ENCODE measurements around the gene LRRK1. TPM values are rescaled to one million over a fixed set of nuclear protein-coding genes. Genes with fewer than 3 reads are reported as not detected.

The LRRK1 gene
- polyA plus RNA-seq, 1 donor, result 3.0 TPM

GRCh38 chr15:101023501-101024072 is 104.4 kb downstream of the LRRK1 start:
- no peak for DNase-seq

DNA sequence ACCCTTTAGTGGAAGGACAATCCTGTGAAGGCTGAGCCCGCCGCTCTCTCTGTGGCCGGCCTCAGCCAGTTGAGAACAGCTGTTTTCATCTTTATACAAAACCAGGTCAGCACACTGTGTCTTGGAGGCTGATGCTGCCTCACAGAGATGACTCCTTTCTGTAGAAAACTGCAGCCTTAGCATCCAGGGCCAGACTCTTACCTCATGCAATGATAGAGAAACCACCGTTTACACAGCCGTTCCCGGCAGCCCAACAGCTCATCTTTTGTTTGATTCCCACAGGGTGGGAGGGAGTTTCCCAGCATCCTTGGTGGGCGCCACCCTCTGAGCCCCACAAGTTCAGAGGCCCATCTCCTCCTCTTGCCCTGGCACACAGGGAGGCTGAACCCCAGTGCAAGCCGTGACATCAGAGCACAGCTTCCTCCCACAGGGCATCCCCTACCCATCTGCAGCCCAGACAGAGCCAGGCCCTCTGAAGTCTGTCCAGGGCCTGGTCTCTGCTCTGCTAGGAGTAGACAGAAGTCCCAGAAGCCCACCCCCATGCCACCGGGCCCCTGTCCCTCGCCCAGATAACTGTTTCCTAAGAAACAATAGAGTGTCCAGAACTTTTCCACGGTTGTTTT is 105.0 kb downstream of the LRRK1 start:
- DNase-seq, result no peak

DNA sequence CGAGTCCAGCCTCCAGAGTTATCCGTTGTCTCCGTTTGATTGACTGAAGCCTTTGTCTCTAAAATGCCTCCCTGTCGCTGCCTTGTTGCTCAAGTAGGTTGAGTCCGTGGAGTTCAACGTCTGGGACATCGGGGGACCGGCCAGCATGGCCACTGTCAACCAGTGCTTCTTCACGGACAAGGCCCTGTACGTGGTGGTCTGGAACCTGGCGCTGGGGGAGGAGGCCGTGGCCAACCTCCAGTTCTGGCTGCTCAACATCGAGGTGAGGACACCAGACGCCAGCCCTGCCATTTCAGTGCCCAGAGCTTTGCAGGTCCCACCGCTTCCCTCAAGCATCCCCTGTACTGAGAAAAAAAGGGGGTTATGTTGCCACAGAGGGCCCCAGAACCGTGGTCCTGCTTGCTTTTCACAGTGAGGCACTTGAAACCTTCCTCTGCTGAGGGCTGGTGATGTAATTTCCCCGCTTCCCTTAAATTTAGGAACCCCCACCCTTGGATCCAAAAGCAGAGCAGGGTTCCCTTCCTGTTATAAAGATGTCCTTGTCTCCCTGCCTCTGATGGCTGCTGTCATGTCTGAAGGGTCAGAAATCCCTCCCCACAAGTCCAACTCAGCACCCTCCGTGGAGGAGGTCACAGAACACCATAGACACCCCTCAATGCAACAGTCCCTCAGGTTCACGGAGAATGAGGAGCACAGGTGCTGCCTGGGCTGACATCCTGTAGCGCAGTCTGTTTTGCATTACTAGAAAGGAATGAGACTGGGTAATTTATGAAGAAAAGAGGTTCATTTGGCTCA is 105.7 kb downstream of the LRRK1 start:
- DNase-seq, result no peak

GRCh38 chr15:101025501-101025885 is 106.3 kb downstream of the LRRK1 start:
- DNase-seq, result no peak

DNA sequence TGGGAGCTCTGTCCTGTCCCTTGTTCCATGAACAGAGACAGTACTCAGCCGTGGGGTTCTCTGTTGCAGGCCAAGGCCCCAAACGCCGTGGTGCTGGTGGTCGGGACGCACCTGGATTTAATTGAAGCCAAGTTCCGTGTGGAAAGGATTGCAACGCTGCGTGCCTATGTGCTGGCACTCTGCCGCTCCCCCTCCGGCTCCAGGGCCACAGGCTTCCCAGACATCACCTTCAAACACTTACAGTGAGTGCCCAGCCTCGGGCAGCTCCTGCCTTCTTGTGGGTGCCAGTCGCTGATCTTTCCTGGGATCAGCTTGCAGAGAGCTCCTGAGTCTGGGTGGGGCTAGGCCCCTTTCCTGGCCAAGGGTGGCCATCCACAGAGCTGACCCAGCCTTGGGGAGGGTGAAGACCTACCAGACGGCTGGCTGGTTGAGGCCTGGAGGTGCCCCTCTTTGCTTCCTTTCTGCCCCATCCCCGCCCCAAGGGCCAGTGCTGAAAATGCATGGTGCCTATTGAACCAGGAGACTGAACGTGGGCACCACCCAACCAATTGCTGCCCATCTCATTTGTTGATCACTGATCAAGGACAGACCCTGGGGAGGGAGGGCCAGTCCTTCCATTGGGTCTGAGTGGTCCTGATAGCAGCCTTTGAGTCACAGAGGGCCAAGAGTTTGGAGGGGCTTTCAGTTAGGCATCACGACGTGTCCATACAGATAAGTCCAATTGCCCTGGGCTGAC is 106.9 kb downstream of the LRRK1 start:
- DNase-seq, result no peak

GRCh38 chr15:101026656-101027272 is 107.6 kb downstream of the LRRK1 start:
- DNase-seq, result no peak

DNA sequence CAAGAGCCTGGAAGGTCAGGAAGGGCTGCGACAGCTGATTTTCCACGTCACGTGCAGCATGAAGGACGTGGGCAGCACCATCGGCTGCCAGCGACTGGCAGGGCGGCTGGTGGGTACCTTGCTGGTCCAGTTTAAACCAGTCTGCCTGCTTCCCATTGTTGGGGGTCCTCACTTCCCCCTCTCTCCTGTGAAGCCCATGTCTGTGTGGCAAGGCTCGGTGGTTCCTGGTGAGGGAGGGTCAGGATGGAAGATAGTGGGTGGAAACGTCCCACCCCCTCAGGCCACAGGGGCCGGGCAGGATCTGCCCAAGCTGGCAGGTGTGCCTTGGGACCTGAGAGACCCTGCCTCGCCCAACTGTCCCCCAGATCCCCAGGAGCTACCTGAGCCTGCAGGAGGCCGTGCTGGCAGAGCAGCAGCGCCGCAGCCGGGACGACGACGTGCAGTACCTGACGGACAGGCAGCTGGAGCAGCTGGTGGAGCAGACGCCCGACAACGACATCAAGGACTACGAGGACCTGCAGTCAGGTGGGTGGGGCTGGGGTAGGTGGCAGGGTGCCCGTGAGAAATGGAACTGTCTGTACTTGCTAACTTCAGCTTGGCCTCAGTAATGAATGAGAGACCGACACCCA is 108.2 kb downstream of the LRRK1 start:
- no peak for DNase-seq

GRCh38 chr15:101027920-101028319 is 108.8 kb downstream of the LRRK1 start:
- DNase-seq, result no peak

DNA sequence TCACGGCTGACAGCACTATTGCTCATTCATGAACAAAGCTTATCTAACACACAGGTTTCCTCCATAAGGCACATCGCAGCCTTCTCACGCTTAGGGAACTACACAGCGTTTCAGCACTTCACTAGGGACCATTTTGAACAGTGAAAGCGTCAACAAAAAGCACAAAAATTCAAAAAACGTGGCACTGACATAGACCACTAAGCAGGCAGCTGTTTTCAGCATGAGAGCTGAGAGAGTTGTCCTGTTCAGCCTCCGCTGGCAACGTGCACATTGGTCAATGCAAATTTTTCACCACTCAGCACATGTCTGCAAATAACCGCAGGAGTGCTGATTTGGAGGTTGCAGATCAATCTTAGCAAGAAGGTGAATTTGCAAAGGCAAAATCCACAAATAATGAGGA is 109.2 kb downstream of the LRRK1 start:
- DNase-seq, result no peak

GRCh38 chr15:101028772-101029438 is 109.7 kb downstream of the LRRK1 start:
- DNase-seq, result no peak

- no peak for DNase-seq
Measured at GRCh38 chr15:101029971-101030661, 111.0 kb downstream of the LRRK1 start.

- DNase-seq, result no peak
Measured at GRCh38 chr15:101031213-101031612, 112.1 kb downstream of the LRRK1 start.

DNA sequence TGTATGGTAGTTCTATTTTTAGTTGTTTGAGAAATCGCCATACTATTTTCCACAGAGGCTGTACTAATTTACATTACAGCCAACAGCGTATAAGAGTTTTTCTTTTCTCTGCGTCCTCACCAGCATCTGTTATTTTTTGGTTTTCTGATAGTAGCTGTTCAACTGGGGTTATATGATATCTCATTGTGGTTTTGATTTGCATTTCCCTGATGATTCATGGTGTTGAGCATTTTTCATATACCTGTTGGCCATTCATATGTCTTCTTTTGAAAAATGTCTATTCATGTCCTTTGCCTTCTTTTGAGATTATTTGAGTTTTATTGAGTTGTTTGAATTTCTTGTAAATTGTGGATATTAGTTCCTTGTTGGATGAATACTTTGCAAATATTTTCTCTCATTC is 114.6 kb downstream of the LRRK1 start:
- DNase-seq, result no peak

GRCh38 chr15:101035611-101036010 is 116.5 kb downstream of the LRRK1 start:
- DNase-seq, result no peak

- no peak for DNase-seq
Measured at GRCh38 chr15:101036189-101036588, 117.0 kb downstream of the LRRK1 start.

DNA sequence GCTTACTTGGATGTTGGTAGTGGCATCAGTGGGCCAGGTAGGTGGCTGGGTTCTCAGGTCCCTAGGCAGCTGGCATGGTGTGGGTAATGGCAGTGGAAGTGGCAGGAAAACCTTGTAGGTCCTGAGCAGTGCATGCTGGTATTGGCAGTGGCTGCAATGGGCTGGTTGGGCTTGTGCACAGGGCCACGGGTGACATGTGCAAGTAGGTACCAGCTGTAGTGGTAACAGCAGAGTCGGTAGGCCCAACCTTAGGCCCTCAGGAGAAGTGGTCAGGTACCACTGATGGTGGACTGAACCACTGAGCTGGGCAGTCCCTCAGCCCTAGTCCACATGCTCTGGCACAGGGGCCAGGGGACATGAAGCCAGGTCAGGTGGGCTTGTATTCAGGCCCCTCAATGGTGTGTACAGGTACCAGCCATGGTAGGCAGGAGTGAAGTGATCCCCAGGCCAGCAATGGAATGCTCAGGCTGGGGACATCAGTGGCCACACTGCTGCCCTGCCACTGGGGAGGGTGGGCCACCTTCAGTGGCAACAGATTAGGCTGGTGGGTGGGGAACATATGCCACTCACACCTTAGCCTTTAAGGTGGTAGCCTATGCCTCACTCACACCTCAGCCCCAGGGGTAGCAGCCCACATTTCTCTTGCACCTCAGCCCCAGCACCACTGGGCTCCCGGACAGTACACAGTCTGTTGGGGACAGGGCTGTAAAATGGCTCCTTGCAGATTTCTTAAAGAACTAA is 118.1 kb downstream of the LRRK1 start:
- DNase-seq, result no peak

DNA sequence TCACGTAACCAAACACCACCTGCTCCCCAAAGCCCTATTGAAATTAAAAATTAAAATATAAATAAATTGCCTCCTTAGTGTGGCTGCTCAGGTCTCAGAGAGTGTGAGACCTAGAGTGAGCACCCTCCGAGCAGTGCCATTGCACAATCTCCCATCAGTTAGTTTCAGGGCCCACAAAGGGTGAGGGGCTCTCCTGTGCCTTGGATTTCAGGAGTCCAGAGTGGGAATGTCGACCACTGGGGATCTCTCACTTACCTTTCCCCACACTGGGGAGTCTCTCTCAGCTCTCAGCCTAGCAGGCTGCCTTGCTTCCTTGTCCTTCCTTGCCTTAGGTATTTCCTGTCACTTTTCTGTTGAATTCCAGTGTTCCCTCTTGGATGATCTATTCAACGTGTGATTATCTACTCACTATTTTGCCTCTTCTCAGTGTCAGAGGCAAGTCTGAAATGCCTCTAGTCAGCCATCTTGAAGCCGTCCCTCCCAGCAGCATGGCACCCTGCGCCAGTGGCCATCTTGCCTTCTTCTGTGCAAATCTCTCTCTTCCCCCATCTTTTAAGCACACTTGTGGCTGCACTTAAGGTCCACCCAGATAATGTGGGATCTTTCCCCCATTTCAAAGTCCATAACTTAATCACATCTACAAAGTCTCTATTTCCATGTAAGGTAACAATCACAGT is 119.3 kb downstream of the LRRK1 start:
- DNase-seq, result no peak

- no peak for DNase-seq
Measured at GRCh38 chr15:101039461-101039860, 120.3 kb downstream of the LRRK1 start.

DNA sequence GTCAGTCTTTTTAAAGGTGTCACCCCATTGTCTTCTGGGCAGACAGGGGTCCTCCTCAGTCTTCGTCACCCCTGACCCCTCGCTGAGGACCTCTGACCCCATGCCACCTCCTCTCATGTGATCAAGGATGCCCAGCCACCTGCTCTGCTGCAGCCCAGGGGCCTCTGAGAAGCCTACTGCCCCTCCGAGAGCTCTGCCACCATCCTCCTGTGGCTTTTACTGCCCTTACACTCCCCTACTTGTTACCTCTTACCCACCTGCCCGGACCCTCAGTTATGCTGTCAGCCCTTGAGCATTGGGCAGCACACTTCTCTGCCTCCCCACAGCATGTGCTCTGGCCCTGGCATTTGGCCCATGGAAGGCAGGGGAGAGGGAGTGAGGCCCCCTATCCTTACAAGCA is 123.2 kb downstream of the LRRK1 start:
- no peak for DNase-seq
